H1 (cell line): ENCODE data around the gene FAM25A. TPM values are rescaled to one million over a fixed set of nuclear protein-coding genes. Genes with fewer than 3 reads are reported as not detected.

ENCODE experiments used
- CTCF ChIA-PET: fragments of 300-600 bp; sonication (Branson Sonifier 250); formaldehyde crosslinking; loops from one replicate; lab custom pipeline; 2021; ENCODE audit not compliant: partially characterized antibody; lab: Charles Lee
- POLR2A ChIA-PET: fragments of 300-600 bp; sonication (Branson Sonifier 250); formaldehyde crosslinking; loops from one replicate; lab custom pipeline; 2021; ENCODE audit warnings: inconsistent platforms; ENCODE audit not compliant: partially characterized antibody; lab: Charles Lee
- DNase-seq, 2 experiments: peaks; one replicate each; pipeline versions ENCODE4 v3.0.0 to v3.0.0-alpha.2; 2010 to 2022; ENCODE audit warnings: low spot score in 2 of 2, low read depth in 1 of 2, mixed read lengths in 1 of 2
- FAIRE-seq: peaks from 2 replicates; lab custom pipeline; 2011; peaks lifted over from hg19 to GRCh38; lab: Jason Lieb, UNC
- H2AFZ ChIP-seq: 2 replicates; pipeline ENCODE4 v1.8.1; 2012; ENCODE audit warnings: low read length, inconsistent platforms
- H2AK5ac ChIP-seq: 2 replicates; pipeline ENCODE4 v1.6.1; 2013; ENCODE audit warnings: low read depth, low read length
- H2BK120ac ChIP-seq: replicated peaks from 2 replicates; pipeline ENCODE3; 2013; ENCODE audit warnings: low read depth, low read length, inconsistent platforms
- H2BK12ac ChIP-seq: 2 replicates; pipeline ENCODE4 v1.6.1; 2013; ENCODE audit warnings: low read depth, low read length
- H2BK15ac ChIP-seq: 2 replicates; pipeline ENCODE4 v1.6.1; 2013; ENCODE audit warnings: low read length
- H2BK20ac ChIP-seq: 2 replicates; pipeline ENCODE4 v1.6.1; 2013; ENCODE audit warnings: low read length
- H2BK5ac ChIP-seq: 2 replicates; pipeline ENCODE4 v1.6.1; 2013; ENCODE audit warnings: low read depth, low read length
- H3K14ac ChIP-seq: 2 replicates; pipeline ENCODE4 v1.6.1; 2013; ENCODE audit warnings: inconsistent platforms; ENCODE audit not compliant: insufficient read length
- H3K18ac ChIP-seq: 2 replicates; pipeline ENCODE4 v1.6.1; 2013; ENCODE audit warnings: low read length; ENCODE audit errors: extremely low read depth
- H3K23ac ChIP-seq: 2 replicates; pipeline ENCODE4 v1.6.1; 2013; ENCODE audit warnings: inconsistent platforms; ENCODE audit not compliant: insufficient read length
- H3K23me2 ChIP-seq: 2 replicates; pipeline ENCODE4 v1.6.1; 2013; ENCODE audit warnings: low read depth, low read length
- H3K27ac ChIP-seq: 2 replicates; pipeline ENCODE4 v1.6.1; 2011; ENCODE audit warnings: low read depth, low read length, inconsistent platforms
- H3K27me3 ChIP-seq, 4 experiments: replicated peaks in 1 of 4; 1 replicate in 1 of 4; 2 replicates in 3 of 4; pipeline versions ENCODE4 v1.6.1 to v1.8.1; 2011 to 2013; ENCODE audit warnings: low read length in 3 of 4, mild to moderate bottlenecking in 3 of 4, inconsistent platforms in 2 of 4, mixed read lengths in 2 of 4, moderate library complexity in 1 of 4; ENCODE audit not compliant: control insufficient read depth in 3 of 4, insufficient read depth in 3 of 4; ENCODE audit errors: extremely low read depth in 1 of 4
- H3K36me3 ChIP-seq, 4 experiments: 2 replicates each; pipeline versions ENCODE4 v1.6.1 to v1.8.1; 2011 to 2013; ENCODE audit warnings: mild to moderate bottlenecking in 4 of 4, low read length in 3 of 4, moderate library complexity in 2 of 4, control low read depth in 1 of 4, inconsistent platforms in 1 of 4; ENCODE audit not compliant: insufficient read depth in 4 of 4, control insufficient read depth in 2 of 4
- H3K4ac ChIP-seq: replicated peaks from 2 replicates; pipeline ENCODE3; 2013; ENCODE audit warnings: low read length, low read depth, mixed read lengths, inconsistent platforms; ENCODE audit not compliant: insufficient read length
- H3K4me1 ChIP-seq, 4 experiments: replicated peaks in 1 of 4; 1 replicate in 1 of 4; 2 replicates in 3 of 4; pipeline versions ENCODE4 v1.6.1 to v1.8.1; 2011 to 2013; ENCODE audit warnings: low read length in 3 of 4, inconsistent platforms in 2 of 4, mixed read lengths in 1 of 4; ENCODE audit not compliant: insufficient read depth in 4 of 4, control insufficient read depth in 3 of 4
- H3K4me2 ChIP-seq, 2 experiments: 2 replicates each; pipeline versions ENCODE4 v1.6.1 to v1.8.1; 2011 to 2013; ENCODE audit warnings: low read depth in 2 of 2, low read length in 2 of 2, control low read depth in 1 of 2, inconsistent platforms in 1 of 2, mild to moderate bottlenecking in 1 of 2; ENCODE audit not compliant: insufficient read depth in 1 of 2
- H3K4me3 ChIP-seq, 4 experiments: fragments of 200-600, 300-600 bp in 1 of 4; sonication (generic), shearing (Covaris generic), sonication (Bioruptor Twin) in 1 of 4; 2 replicates each; pipeline versions ENCODE4 v1.5.1 to v1.8.1; 2011 to 2016; ENCODE audit warnings: low read length in 4 of 4, low read depth in 3 of 4, control low read depth in 2 of 4, inconsistent platforms in 2 of 4, mild to moderate bottlenecking in 2 of 4, mixed read lengths in 1 of 4, moderate library complexity in 1 of 4; ENCODE audit not compliant: insufficient read depth in 2 of 4; ENCODE audit errors: extremely low read depth in 1 of 4
- H3K56ac ChIP-seq: replicated peaks from 2 replicates; pipeline ENCODE3; 2013; ENCODE audit warnings: low read depth, mild to moderate bottlenecking, mixed read lengths, low read length, inconsistent platforms; ENCODE audit not compliant: insufficient read length
- H3K79me1 ChIP-seq: 2 replicates; pipeline ENCODE4 v1.6.1; 2013; ENCODE audit warnings: low read depth, low read length, control low read depth
- H3K79me2 ChIP-seq, 2 experiments: 2 replicates each; pipeline versions ENCODE4 v1.6.1 to v1.8.1; 2012 to 2013; ENCODE audit warnings: low read length in 2 of 2, mild to moderate bottlenecking in 2 of 2, inconsistent platforms in 1 of 2; ENCODE audit not compliant: insufficient read depth in 2 of 2, control insufficient read depth in 1 of 2
- H3K9ac ChIP-seq, 4 experiments: replicated peaks in 1 of 4; 1 replicate in 1 of 4; 2 replicates in 3 of 4; pipeline versions ENCODE4 v1.6.1 to v1.8.1; 2011 to 2013; ENCODE audit warnings: low read depth in 3 of 4, low read length in 3 of 4, control low read depth in 2 of 4, mild to moderate bottlenecking in 2 of 4, moderate library complexity in 2 of 4, inconsistent platforms in 1 of 4; ENCODE audit errors: extremely low read depth in 1 of 4
- H3K9me3 ChIP-seq, 2 experiments: 2 replicates each; pipeline versions ENCODE4 v1.6.1 to v1.8.1; 2012 to 2013; ENCODE audit warnings: mild to moderate bottlenecking in 2 of 2, moderate library complexity in 2 of 2, control low read depth in 1 of 2, inconsistent platforms in 1 of 2, low read depth in 1 of 2, low read length in 1 of 2, mixed read lengths in 1 of 2; ENCODE audit not compliant: insufficient read depth in 2 of 2
- H4K20me1 ChIP-seq, 2 experiments: replicated peaks in 1 of 2; 2 replicates each; pipeline versions ENCODE3 to v1.8.1; 2011 to 2013; ENCODE audit warnings: inconsistent platforms in 2 of 2, low read length in 2 of 2, mild to moderate bottlenecking in 1 of 2; ENCODE audit not compliant: insufficient read depth in 2 of 2, control insufficient read depth in 1 of 2
- H4K5ac ChIP-seq: 2 replicates; pipeline ENCODE4 v1.6.1; 2013; ENCODE audit warnings: low read length, low read depth, mixed read lengths, inconsistent platforms; ENCODE audit not compliant: insufficient read length
- H4K8ac ChIP-seq: 2 replicates; pipeline ENCODE4 v1.8.0; 2013; ENCODE audit warnings: mild to moderate bottlenecking, moderate library complexity, low read length, inconsistent platforms; ENCODE audit not compliant: insufficient read depth; ENCODE audit errors: extremely low read depth
- H4K91ac ChIP-seq: replicated peaks from 2 replicates; pipeline ENCODE3; 2013; ENCODE audit warnings: low read length, mixed read lengths, inconsistent platforms; ENCODE audit not compliant: insufficient read length
- CBX5 ChIP-seq: fragments of 300-800, 300-1000 bp; sonication (generic); IDR thresholded peaks from 2 replicates; pipeline ENCODE4 v1.7.1; 2016; ENCODE audit warnings: antibody characterized with exemption, low read length, low read depth
- CEBPB ChIP-seq: IDR thresholded peaks from 2 replicates; pipeline ENCODE4 v1.6.1; 2012; ENCODE audit warnings: low read depth, low read length
- CHD2 ChIP-seq: IDR thresholded peaks from 2 replicates; pipeline ENCODE4 v1.6.1; 2012; ENCODE audit warnings: low read length, improper control_type of control experiment
- E2F6 ChIP-seq: IDR thresholded peaks from 2 replicates; pipeline ENCODE4 v1.6.1; 2012; ENCODE audit warnings: inconsistent platforms
- JUN ChIP-seq: IDR thresholded peaks from 2 replicates; pipeline ENCODE4 v1.6.1; 2011; ENCODE audit warnings: low read depth, mild to moderate bottlenecking, improper control_type of control experiment, low read length
- MAX ChIP-seq: IDR thresholded peaks from 2 replicates; pipeline ENCODE4 v1.6.1; 2012; ENCODE audit warnings: inconsistent platforms
- SP4 ChIP-seq: IDR thresholded peaks from 2 replicates; pipeline ENCODE4 v1.6.1; 2012; ENCODE audit warnings: low read length, inconsistent platforms
- TBP ChIP-seq: IDR thresholded peaks from 2 replicates; pipeline ENCODE4 v1.6.1; 2011; ENCODE audit warnings: low read depth, low read length, improper control_type of control experiment
- ZNF274 ChIP-seq: IDR thresholded peaks from 2 replicates; pipeline ENCODE4 v1.7.0; 2012; ENCODE audit warnings: low read length, borderline replicate concordance; ENCODE audit errors: extremely low read depth
- WGBS, 2 experiments: shearing (Covaris generic) in 1 of 2; methylation state at CpG; one replicate each; pipeline versions ENCODE4 v1.1.6 to v1.1.7; 2013 to 2015; ENCODE audit warnings: low lambda C conversion rate in 2 of 2, mixed read lengths in 2 of 2, inconsistent platforms in 1 of 2, low coverage in 1 of 2, missing lambda C conversion rate in 1 of 2; ENCODE audit not compliant: insufficient replicate concordance in 2 of 2, insufficient coverage in 1 of 2, insufficient read length in 1 of 2; ENCODE audit errors: extremely low coverage in 1 of 2, missing lambda C conversion rate in 1 of 2; 5-methylcytosine and 5-hydroxymethylcytosine counted together
- polyA plus RNA-seq, 7 experiments: library from polyadenylated mRNA; depleted of rRNA in 3 of 7; stranded (reverse) in 5 of 7; unstranded in 2 of 7; fragments of >200 nt in 5 of 7; fragments of 200-250 nt in 2 of 7; gene quantifications; 1 replicate in 5 of 7; 2 replicates in 1 of 7; 4 replicates in 1 of 7; pipeline versions ENCODE4 v1.2.1 to v1.2.3, GENCODE V29; 2011 to 2013; ENCODE audit warnings: missing spikeins in 2 of 7, mixed read lengths in 2 of 7
- total RNA-seq: library from RNA; stranded (reverse); fragmentation: NEBNext Ultra II Directional; extraction: Animal tissue kit (Norgen Biotek cat#: 25700); gene quantifications from 2 replicates; pipeline ENCODE4 v1.2.1, GENCODE V29; 2021

FAM25A gene
- total and polyA plus RNA-seq, 2 of the 8 experiments (the other 6 are each of a cell fraction or from before 2014, with no cell fraction given): not detected

- Histone ChIP-seq H2AFZ (no peak overlapping the region), H2BK5ac (no peak overlapping the region), H4K91ac (no peak overlapping the region), H4K5ac (no peak overlapping the region), H3K4me1 (peaks cover 6 to 22% (median 16%) of the 10 kb centered on the region in 4 experiments), H3K4ac (no peak overlapping the region), H3K79me1 (no peaks in the 10 kb centered on the region), H2BK12ac (peak overlapping the region; percentile 60; the same call in 1 of the 2 replicates), H2BK20ac (peak overlapping the region; percentile 55; the same call in 1 of the 2 replicates), H2BK15ac (no peak overlapping the region), H3K4me2 (no peak overlapping the region), H2BK120ac (no peak overlapping the region), H3K4me3 (no peak overlapping the region), H3K23me2 (peaks cover 12% of the 10 kb centered on the region; the same call in 1 of the 2 replicates), H3K9ac (no peak overlapping the region), H3K36me3 (no peaks in the 10 kb centered on the region), H3K14ac (no peak overlapping the region), H3K27ac (no peak overlapping the region), H3K18ac (no peak overlapping the region), H3K56ac (no peak overlapping the region), H4K20me1 (no peaks in the 10 kb centered on the region), H3K79me2 (no peaks in the 10 kb centered on the region), H3K9me3 (no peaks in the 10 kb centered on the region), H3K27me3 (peaks cover 1 to 20% (median 16%) of the 10 kb centered on the region in 4 experiments), H3K23ac (no peak overlapping the region), H4K8ac (no peak overlapping the region), H2AK5ac (no peak overlapping the region)
- FAIRE-seq: no peak
- DNase-seq: no peak
- ChIA-PET CTCF (interaction anchor here (1.2 to 2.7 kb wide), 3 partner anchors 15 to 36 kb away, joined by 3 to 11 read pairs (median 4); no protein-coding TSS in a partner anchor), POLR2A (interaction anchor here (1.3 kb wide), 1 partner anchor 14 kb away, joined by 3 read pairs; no protein-coding TSS in a partner anchor)
- TF ChIP-seq CBX5: no peak
- no peak for TF ChIP-seq E2F6
- TF ChIP-seq JUN: no peak
- TF ChIP-seq CHD2: no peak
- TF ChIP-seq SP4: no peak
- no peak for TF ChIP-seq MAX
- TF ChIP-seq CEBPB: no peak
- no peak for TF ChIP-seq TBP
- no peak for TF ChIP-seq ZNF274
- WGBS, 2 experiments: 91% methylated on average over 7 of the region's 7 CpGs; no CpG with 5 or more reads in 1 of the 2 experiments
These were observed 45.6 kb upstream of the FAM25A start for GRCh38 chr10:86974484-86974883.
